GM12878 (cell line): Measurements from ENCODE around the gene FLT4. TPM values are rescaled to one million over a fixed set of nuclear protein-coding genes. Genes with fewer than 3 reads are reported as not detected.

Experiments used
- ATAC-seq: fragments of 200-7000 bp; cut with Tn5 transposase; 3 replicates; pipeline ENCODE4 v1.9.1; 2020; ENCODE audit warnings: mild to moderate bottlenecking, moderate library complexity
- BruUV-seq: library from RNA; stranded (reverse); fragments of 400-500 nt; replicated peaks from 2 replicates; lab custom pipeline; 2021; lab: Mats Ljungman, UMichigan
- CTCF ChIA-PET: fragments of 300-600 bp; sonication (Branson Sonifier 250); formaldehyde crosslinking; extraction: SDS; loops from one replicate; lab custom pipeline; 2021; ENCODE audit warnings: inconsistent platforms; lab: Yijun Ruan, JAX
- POLR2A ChIA-PET: fragments of 350-600 bp; formaldehyde crosslinking; extraction: SDS; loops from one replicate; lab custom pipeline; 2021; ENCODE audit warnings: inconsistent platforms; lab: Charles Lee
- RAD21 ChIA-PET: fragments of 300-600 bp; sonication (Branson Sonifier 250); formaldehyde crosslinking; loops from one replicate; lab custom pipeline; 2023; ENCODE audit warnings: antibody characterized with exemption; ENCODE audit not compliant: unreplicated experiment; lab: Charles Lee
- SMC1A ChIA-PET: fragments of 300-600 bp; sonication (Branson Sonifier 250); formaldehyde crosslinking; loops from one replicate; lab custom pipeline; 2023; ENCODE audit not compliant: unreplicated experiment, uncharacterized antibody; lab: Charles Lee
- DNase-seq: peaks from one replicate; pipeline ENCODE4 v3.0.0-alpha.2; 2011; ENCODE audit warnings: low read depth, low spot score
- FAIRE-seq: peaks from 3 replicates; lab custom pipeline; 2011; peaks lifted over from hg19 to GRCh38; lab: Jason Lieb, UNC
- H2AFZ ChIP-seq: 2 replicates; pipeline ENCODE4 v1.6.0; 2011; ENCODE audit warnings: low read depth, low read length, control low read depth; ENCODE audit not compliant: control insufficient read depth
- H3K27ac ChIP-seq: 2 replicates; pipeline ENCODE4 v1.5.1; 2011; ENCODE audit warnings: control low read depth; ENCODE audit not compliant: control insufficient read depth, insufficient read depth
- H3K27me3 ChIP-seq, 2 experiments: replicated peaks in 1 of 2; 2 replicates each; pipeline versions ENCODE4 v1.6.0 to v1.6.1; 2011; ENCODE audit warnings: low read length in 1 of 2; ENCODE audit not compliant: control insufficient read depth in 2 of 2, insufficient read depth in 2 of 2
- H3K36me3 ChIP-seq, 2 experiments: 2 replicates each; pipeline ENCODE4 v1.5.1; 2011; ENCODE audit warnings: low read length in 1 of 2; ENCODE audit not compliant: control insufficient read depth in 2 of 2, insufficient read depth in 2 of 2
- H3K4me1 ChIP-seq: 2 replicates; pipeline ENCODE4 v1.6.1; 2011; ENCODE audit warnings: mild to moderate bottlenecking, low read length, moderate library complexity, mixed read lengths; ENCODE audit not compliant: control insufficient read depth, insufficient read depth
- H3K4me2 ChIP-seq: 2 replicates; pipeline ENCODE4 v1.6.0; 2011; ENCODE audit warnings: control low read depth; ENCODE audit not compliant: control insufficient read depth, insufficient read depth
- H3K4me3 ChIP-seq: fragments of 200-600 bp; sonication (generic); 2 replicates; pipeline ENCODE4 v1.5.1; 2016
- H3K79me2 ChIP-seq: 2 replicates; pipeline ENCODE4 v1.6.0; 2011; ENCODE audit warnings: low read length; ENCODE audit not compliant: control insufficient read depth, insufficient read depth
- H3K9ac ChIP-seq: 2 replicates; pipeline ENCODE4 v1.8.0; 2011; ENCODE audit warnings: low read length, control low read depth, mixed read lengths; ENCODE audit not compliant: control insufficient read depth, insufficient read depth
- H3K9me3 ChIP-seq: replicated peaks from 3 replicates; pipeline ENCODE4 v1.5.1; 2011; ENCODE audit warnings: mild to moderate bottlenecking, low read length; ENCODE audit not compliant: control insufficient read depth, insufficient read depth
- H4K20me1 ChIP-seq: 2 replicates; pipeline ENCODE4 v1.6.0; 2011; ENCODE audit not compliant: control insufficient read depth, insufficient read depth
- CBFB ChIP-seq: IDR thresholded peaks from 2 replicates; pipeline ENCODE4 v1.6.1; 2016; ENCODE audit warnings: antibody characterized with exemption, low read depth
- EGR1 ChIP-seq, 2 experiments: IDR thresholded peaks; 1 replicate in 1 of 2; 2 replicates in 1 of 2; pipeline ENCODE4 v1.6.1; 2011 to 2012; ENCODE audit warnings: low read depth in 2 of 2, low read length in 2 of 2, borderline replicate concordance in 1 of 2, mild to moderate bottlenecking in 1 of 2, moderate library complexity in 1 of 2
- ETV6 ChIP-seq, 2 experiments: fragments of 450-650 bp in 1 of 2; IDR thresholded peaks in 1 of 2; conservative IDR thresholded peaks in 1 of 2; 2 replicates each; pipeline ENCODE4 v1.6.1; 2014; ENCODE audit warnings: antibody characterized with exemption in 1 of 2, borderline replicate concordance in 1 of 2, low read depth in 1 of 2, mild to moderate bottlenecking in 1 of 2, moderate library complexity in 1 of 2
- IKZF2 ChIP-seq, 2 experiments: fragments of 450-650 bp; IDR thresholded peaks; 2 replicates each; pipeline ENCODE4 v1.6.1; 2017; ENCODE audit warnings: mild to moderate bottlenecking in 2 of 2, moderate library complexity in 2 of 2
- KAT2A ChIP-seq: conservative IDR thresholded peaks from 2 replicates; pipeline ENCODE4 v1.6.1; 2011; ENCODE audit warnings: low read depth, low read length; ENCODE audit not compliant: control insufficient read depth
- SPI1 ChIP-seq: IDR thresholded peaks from 2 replicates; pipeline ENCODE4 v1.6.1; 2011; ENCODE audit warnings: low read depth, mild to moderate bottlenecking, low read length, moderate library complexity, borderline replicate concordance; ENCODE audit not compliant: insufficient read depth
- ZNF207 ChIP-seq: fragments of 450-650 bp; IDR thresholded peaks from 2 replicates; pipeline ENCODE4 v1.6.1; 2014; ENCODE audit warnings: antibody characterized with exemption, mild to moderate bottlenecking, borderline replicate concordance
- WGBS: methylation state at CpG from one replicate; pipeline ENCODE4 v1.1.6; 2016; ENCODE audit warnings: low lambda C conversion rate; ENCODE audit not compliant: insufficient replicate concordance, insufficient coverage; ENCODE audit errors: missing lambda C conversion rate; 5-methylcytosine and 5-hydroxymethylcytosine counted together
- in situ Hi-C: fragments of 300-500 bp; cut with MboI; formaldehyde crosslinking; loops from 9 replicates; pipeline ENCODE4 v1.14.3; 2018; ENCODE audit warnings: mixed read lengths
- intact Hi-C: fragments of 100-400 bp; cut with micrococcal nuclease; formaldehyde crosslinking; loops from one replicate; pipeline ENCODE4 v1.14.2; 2022; ENCODE audit not compliant: unreplicated experiment
- polyA plus RNA-seq, 11 experiments: library from polyadenylated mRNA; depleted of rRNA in 4 of 11; unstranded in 6 of 11; stranded (reverse) in 5 of 11; fragments of >200 nt; fragmentation: Nextera tagmentation in 4 of 11; fragmentation: Illumina TruSeq in 1 of 11; extraction: Ambion mirVana in 4 of 11; extraction: Trizol in 1 of 11; gene quantifications; 1 replicate in 1 of 11; 2 replicates in 10 of 11; pipeline versions ENCODE4 v1.2.1 to v1.2.3, GENCODE V29; 2011 to 2016; ENCODE audit warnings: inconsistent platforms in 2 of 11, missing spikeins in 2 of 11, low read depth in 1 of 11
- total RNA-seq, 4 experiments: library from RNA; depleted of rRNA in 3 of 4; stranded (reverse); fragments of >200 nt in 3 of 4; fragmentation: Illumina TruSeq in 1 of 4; extraction: Trizol in 1 of 4; gene quantifications; 2 replicates each; pipeline versions ENCODE4 v1.2.1 to v1.2.3, GENCODE V29; 2013 to 2021
- TF ChIP-seq, protein P1 (sequence below): fragments of 450-650 bp; conservative IDR thresholded peaks from 2 replicates; pipeline ENCODE4 v1.6.1; 2017; ENCODE audit warnings: mild to moderate bottlenecking, moderate library complexity

Gene FLT4
- total and polyA plus RNA-seq, 10 of the 15 experiments (the other 5 are each of a cell fraction or from before 2014, with no cell fraction given) = 0.18 TPM; not detected in 9

- ATAC-seq (no peak), FAIRE-seq (no peak), DNase-seq (no peak)
- TF ChIP-seq IKZF2 (IDR thresholded peaks at IDR 0.05) = no peak
- TF ChIP-seq ZNF207 = no peak
- TF ChIP-seq SPI1 = 0 out of 2 replicates have a peak, but pooled peaks have one; percentile 6
- TF ChIP-seq CBFB = no peak
- Histone ChIP-seq H3K9me3 (no peaks in the 10 kb centered on the region), H3K36me3 (no peaks in the 10 kb centered on the region), H4K20me1 (no peaks in the 10 kb centered on the region), H3K4me2 (no peak overlapping the region), H3K9ac (no peak overlapping the region), H3K4me3 (no peak overlapping the region), H3K79me2 (no peaks in the 10 kb centered on the region), H3K27me3 (peaks cover 0 to 2% of the 10 kb centered on the region in 2 experiments; a peak in 2 of 4 replicates), H2AFZ (no peak overlapping the region), H3K27ac (no peak overlapping the region), H3K4me1 (no peaks in the 10 kb centered on the region)
- ChIA-PET RAD21 (no interaction called here), POLR2A (no interaction called here), CTCF (no interaction called here), SMC1A (no interaction called here)
- no TSS peak for BruUV-seq
- WGBS = 56% methylated on average over 22 of the region's 22 CpGs
- in situ Hi-C loops = no loop called here
- intact Hi-C loops = no loop called here
Observed at GRCh38 chr5:180665682-180666404, 16.4 kb upstream of the FLT4 start.

GRCh38 chr5:180658774-180659564, 9.6 kb upstream of the FLT4 start:
- no peak for FAIRE-seq
- TF ChIP-seq EGR1 (IDR thresholded peaks at IDR 0.05; ENCODE audit: borderline replicate concordance in 1 of 2, low read depth in 2 of 2, low read length in 2 of 2) (no peak), KAT2A (no peak), ETV6 (conservative IDR thresholded peaks at IDR 0.05 in 1 of 2, IDR thresholded peaks at IDR 0.05 in 1 of 2; ENCODE audit: borderline replicate concordance in 1 of 2, low read depth in 1 of 2) (no peak)
- TF ChIP-seq, protein P1, sequence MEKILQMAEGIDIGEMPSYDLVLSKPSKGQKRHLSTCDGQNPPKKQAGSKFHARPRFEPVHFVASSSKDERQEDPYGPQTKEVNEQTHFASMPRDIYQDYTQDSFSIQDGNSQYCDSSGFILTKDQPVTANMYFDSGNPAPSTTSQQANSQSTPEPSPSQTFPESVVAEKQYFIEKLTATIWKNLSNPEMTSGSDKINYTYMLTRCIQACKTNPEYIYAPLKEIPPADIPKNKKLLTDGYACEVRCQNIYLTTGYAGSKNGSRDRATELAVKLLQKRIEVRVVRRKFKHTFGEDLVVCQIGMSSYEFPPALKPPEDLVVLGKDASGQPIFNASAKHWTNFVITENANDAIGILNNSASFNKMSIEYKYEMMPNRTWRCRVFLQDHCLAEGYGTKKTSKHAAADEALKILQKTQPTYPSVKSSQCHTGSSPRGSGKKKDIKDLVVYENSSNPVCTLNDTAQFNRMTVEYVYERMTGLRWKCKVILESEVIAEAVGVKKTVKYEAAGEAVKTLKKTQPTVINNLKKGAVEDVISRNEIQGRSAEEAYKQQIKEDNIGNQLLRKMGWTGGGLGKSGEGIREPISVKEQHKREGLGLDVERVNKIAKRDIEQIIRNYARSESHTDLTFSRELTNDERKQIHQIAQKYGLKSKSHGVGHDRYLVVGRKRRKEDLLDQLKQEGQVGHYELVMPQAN = no peak

More at GRCh38 chr5:180658774-180659564, 9.6 kb upstream of the FLT4 start:
- in situ Hi-C loops = no loop called here
- SMC1A ChIA-PET = no interaction called here
- no TSS peak for BruUV-seq
- intact Hi-C loops = no loop called here
- Histone ChIP-seq H3K4me3 (no peak overlapping the region), H4K20me1 (no peaks in the 10 kb centered on the region), H3K79me2 (no peaks in the 10 kb centered on the region), H3K4me2 (no peak overlapping the region), H2AFZ (no peak overlapping the region), H3K4me1 (no peaks in the 10 kb centered on the region), H3K27ac (no peak overlapping the region), H3K9me3 (no peaks in the 10 kb centered on the region), H3K9ac (no peak overlapping the region), H3K27me3 (no peaks in the 10 kb centered on the region), H3K36me3 (no peaks in the 10 kb centered on the region)
- no peak for ATAC-seq
- no peak for DNase-seq
- RAD21 ChIA-PET = no interaction called here
- 67% methylated on average over 41 of the region's 54 CpGs for WGBS
- CTCF ChIA-PET = no interaction called here
- POLR2A ChIA-PET = no interaction called here
